K562 (cell line): ENCODE measurements around the gene PUSL1. TPM values are rescaled to one million over a fixed set of nuclear protein-coding genes. Genes with fewer than 3 reads are reported as not detected.

Source experiments
- CLOCK ChIP-seq: fragments of 250-450 bp; sonication (Bioruptor Pico); IDR thresholded peaks from 2 replicates; pipeline ENCODE4 v1.4.0; 2020; ENCODE audit warnings: mild to moderate bottlenecking, moderate library complexity, borderline replicate concordance
- E2F8 ChIP-seq: fragments of 450-650 bp; IDR thresholded peaks from 2 replicates; pipeline ENCODE4 v1.7.1; 2018; ENCODE audit warnings: mild to moderate bottlenecking, low read depth; ENCODE audit not compliant: partially characterized antibody
- HIVEP1 ChIP-seq: fragments of 250-450 bp; sonication (Bioruptor Pico); IDR thresholded peaks from 2 replicates; pipeline ENCODE4 v1.4.0; 2020; ENCODE audit warnings: mild to moderate bottlenecking
- KAT7 ChIP-seq: sonication (generic); formaldehyde crosslinking; IDR thresholded peaks from 2 replicates; pipeline ENCODE4 v1.8.0; 2022; ENCODE audit warnings: missing genetic modification reagents, mild to moderate bottlenecking, borderline replicate concordance
- NCOA1 ChIP-seq: fragments of 450-650 bp; IDR thresholded peaks from 2 replicates; pipeline ENCODE4 v1.6.1; 2016; ENCODE audit warnings: low read depth
- ZFP36 ChIP-seq: fragments of 150-350 bp; IDR thresholded peaks from 2 replicates; pipeline ENCODE4 v1.6.1; 2018; ENCODE audit warnings: low read length, low read depth; ENCODE audit not compliant: partially characterized antibody
- ZNF175 ChIP-seq: fragments of 200-800 bp; sonication (Bioruptor generic); IDR thresholded peaks from 2 replicates; pipeline ENCODE4 v1.6.1; 2016; ENCODE audit warnings: low read depth, mild to moderate bottlenecking, missing genetic modification characterization, missing compliant biosample characterization
- ZNF75A ChIP-seq: fragments of 450-650 bp; formaldehyde crosslinking; IDR thresholded peaks from 2 replicates; pipeline ENCODE4 v1.4.0; 2020; ENCODE audit warnings: mild to moderate bottlenecking
- polyA plus RNA-seq, 8 experiments: library from polyadenylated mRNA; depleted of rRNA in 4 of 8; stranded (reverse) in 5 of 8; unstranded in 3 of 8; fragments of >200 nt; fragmentation: Nextera tagmentation in 2 of 8; fragmentation: Illumina TruSeq in 1 of 8; extraction: Ambion mirVana in 2 of 8; extraction: Trizol in 1 of 8; gene quantifications; 2 replicates each; pipeline versions ENCODE4 v1.2.1 to v1.2.3, GENCODE V29; 2011 to 2014; ENCODE audit warnings: inconsistent platforms in 1 of 8, missing spikeins in 1 of 8
- total RNA-seq, 7 experiments: library from RNA; depleted of rRNA in 6 of 7; stranded (reverse); fragments of >200 nt in 6 of 7; fragmentation: Illumina TruSeq in 2 of 7; extraction: Trizol in 2 of 7; gene quantifications; 2 replicates each; pipeline versions ENCODE4 v1.2.1 to v1.2.3, GENCODE V29; 2011 to 2021; ENCODE audit warnings: low replicate concordance in 1 of 7
- TF ChIP-seq, protein P1 (sequence below), 3 experiments: IDR thresholded peaks in 2 of 3; conservative IDR thresholded peaks in 1 of 3; 2 replicates each; pipeline ENCODE4 v1.5.1; 2011 to 2012; ENCODE audit warnings: low read length in 3 of 3, mild to moderate bottlenecking in 3 of 3, control low read depth in 2 of 3, improper control_type of control experiment in 1 of 3, inconsistent platforms in 1 of 3, low read depth in 1 of 3, mixed read lengths in 1 of 3, moderate library complexity in 1 of 3; ENCODE audit not compliant: insufficient read depth in 2 of 3
- TF ChIP-seq, protein P2 (sequence below): fragments of 450-650 bp; IDR thresholded peaks from 2 replicates; pipeline ENCODE4 v1.6.1; 2014; ENCODE audit warnings: low read depth, mild to moderate bottlenecking, moderate library complexity, borderline replicate concordance
- TF ChIP-seq, protein P3 (sequence below): fragments of 250-450 bp; sonication (Bioruptor Pico); IDR thresholded peaks from 2 replicates; pipeline ENCODE4 v1.8.0; 2022; ENCODE audit warnings: inconsistent platforms
- TF ChIP-seq, protein P4 (sequence below): fragments of 450-650 bp; formaldehyde crosslinking; IDR thresholded peaks from 2 replicates; pipeline ENCODE4 v1.4.0; 2020; ENCODE audit warnings: mild to moderate bottlenecking, moderate library complexity

The PUSL1 gene
- total and polyA plus RNA-seq, 9 of the 15 experiments (the other 6 are each of a cell fraction or from before 2014, with no cell fraction given) = 0.62 to 86.9 (median 13.6) TPM

DNA sequence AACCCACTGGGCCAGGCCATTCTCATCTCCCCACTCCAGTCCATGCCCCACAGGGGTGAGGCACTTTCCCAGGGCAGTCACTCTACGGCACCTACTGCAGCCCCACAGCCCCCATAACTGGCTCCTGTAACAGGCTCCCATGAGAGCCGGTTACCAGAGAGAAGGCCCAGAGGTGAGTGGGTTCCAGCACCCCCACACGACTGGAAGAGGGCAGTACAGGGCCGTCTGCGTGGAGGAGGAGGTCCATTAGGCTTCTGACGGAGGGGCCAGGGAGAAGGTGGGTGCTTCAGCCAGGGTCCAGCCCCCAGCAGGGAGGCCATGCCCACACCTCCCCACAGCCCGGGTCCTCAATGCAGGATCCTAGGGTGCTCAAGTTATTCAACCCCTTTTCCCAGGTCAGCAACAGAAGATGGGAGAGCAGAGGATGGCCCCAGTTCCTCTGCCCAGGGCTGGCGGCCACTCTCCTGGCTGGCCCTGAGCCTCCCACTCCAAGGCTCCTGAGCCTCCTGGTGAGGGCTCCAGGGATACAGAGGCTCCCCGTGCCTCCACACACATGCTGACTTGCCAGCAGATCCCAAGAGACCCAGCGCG, 2.2 kb upstream of the PUSL1 start (continued):
- TF ChIP-seq ZNF75A (CRISPR knock-in tag) = no peak
- TF ChIP-seq HIVEP1 = no peak
- no peak for TF ChIP-seq KAT7 (CRISPR knock-in tag)
- peak; percentile 66 for TF ChIP-seq ZFP36
- TF ChIP-seq NCOA1 = no peak
- TF ChIP-seq, protein P1, sequence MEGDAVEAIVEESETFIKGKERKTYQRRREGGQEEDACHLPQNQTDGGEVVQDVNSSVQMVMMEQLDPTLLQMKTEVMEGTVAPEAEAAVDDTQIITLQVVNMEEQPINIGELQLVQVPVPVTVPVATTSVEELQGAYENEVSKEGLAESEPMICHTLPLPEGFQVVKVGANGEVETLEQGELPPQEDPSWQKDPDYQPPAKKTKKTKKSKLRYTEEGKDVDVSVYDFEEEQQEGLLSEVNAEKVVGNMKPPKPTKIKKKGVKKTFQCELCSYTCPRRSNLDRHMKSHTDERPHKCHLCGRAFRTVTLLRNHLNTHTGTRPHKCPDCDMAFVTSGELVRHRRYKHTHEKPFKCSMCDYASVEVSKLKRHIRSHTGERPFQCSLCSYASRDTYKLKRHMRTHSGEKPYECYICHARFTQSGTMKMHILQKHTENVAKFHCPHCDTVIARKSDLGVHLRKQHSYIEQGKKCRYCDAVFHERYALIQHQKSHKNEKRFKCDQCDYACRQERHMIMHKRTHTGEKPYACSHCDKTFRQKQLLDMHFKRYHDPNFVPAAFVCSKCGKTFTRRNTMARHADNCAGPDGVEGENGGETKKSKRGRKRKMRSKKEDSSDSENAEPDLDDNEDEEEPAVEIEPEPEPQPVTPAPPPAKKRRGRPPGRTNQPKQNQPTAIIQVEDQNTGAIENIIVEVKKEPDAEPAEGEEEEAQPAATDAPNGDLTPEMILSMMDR (IDR thresholded peaks at IDR 0.05 in 2 of 3, conservative IDR thresholded peaks at IDR 0.05 in 1 of 3; ENCODE audit: insufficient read depth in 2 of 3, low read depth in 1 of 3, low read length in 3 of 3) = peak; percentile 45 to 62 (median 45)
- no peak for TF ChIP-seq ZNF175
- TF ChIP-seq, protein P2, sequence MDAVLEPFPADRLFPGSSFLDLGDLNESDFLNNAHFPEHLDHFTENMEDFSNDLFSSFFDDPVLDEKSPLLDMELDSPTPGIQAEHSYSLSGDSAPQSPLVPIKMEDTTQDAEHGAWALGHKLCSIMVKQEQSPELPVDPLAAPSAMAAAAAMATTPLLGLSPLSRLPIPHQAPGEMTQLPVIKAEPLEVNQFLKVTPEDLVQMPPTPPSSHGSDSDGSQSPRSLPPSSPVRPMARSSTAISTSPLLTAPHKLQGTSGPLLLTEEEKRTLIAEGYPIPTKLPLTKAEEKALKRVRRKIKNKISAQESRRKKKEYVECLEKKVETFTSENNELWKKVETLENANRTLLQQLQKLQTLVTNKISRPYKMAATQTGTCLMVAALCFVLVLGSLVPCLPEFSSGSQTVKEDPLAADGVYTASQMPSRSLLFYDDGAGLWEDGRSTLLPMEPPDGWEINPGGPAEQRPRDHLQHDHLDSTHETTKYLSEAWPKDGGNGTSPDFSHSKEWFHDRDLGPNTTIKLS = no peak
- no peak for TF ChIP-seq CLOCK
- TF ChIP-seq, protein P3, sequence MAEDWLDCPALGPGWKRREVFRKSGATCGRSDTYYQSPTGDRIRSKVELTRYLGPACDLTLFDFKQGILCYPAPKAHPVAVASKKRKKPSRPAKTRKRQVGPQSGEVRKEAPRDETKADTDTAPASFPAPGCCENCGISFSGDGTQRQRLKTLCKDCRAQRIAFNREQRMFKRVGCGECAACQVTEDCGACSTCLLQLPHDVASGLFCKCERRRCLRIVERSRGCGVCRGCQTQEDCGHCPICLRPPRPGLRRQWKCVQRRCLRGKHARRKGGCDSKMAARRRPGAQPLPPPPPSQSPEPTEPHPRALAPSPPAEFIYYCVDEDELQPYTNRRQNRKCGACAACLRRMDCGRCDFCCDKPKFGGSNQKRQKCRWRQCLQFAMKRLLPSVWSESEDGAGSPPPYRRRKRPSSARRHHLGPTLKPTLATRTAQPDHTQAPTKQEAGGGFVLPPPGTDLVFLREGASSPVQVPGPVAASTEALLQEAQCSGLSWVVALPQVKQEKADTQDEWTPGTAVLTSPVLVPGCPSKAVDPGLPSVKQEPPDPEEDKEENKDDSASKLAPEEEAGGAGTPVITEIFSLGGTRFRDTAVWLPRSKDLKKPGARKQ = no peak
- TF ChIP-seq, protein P4, sequence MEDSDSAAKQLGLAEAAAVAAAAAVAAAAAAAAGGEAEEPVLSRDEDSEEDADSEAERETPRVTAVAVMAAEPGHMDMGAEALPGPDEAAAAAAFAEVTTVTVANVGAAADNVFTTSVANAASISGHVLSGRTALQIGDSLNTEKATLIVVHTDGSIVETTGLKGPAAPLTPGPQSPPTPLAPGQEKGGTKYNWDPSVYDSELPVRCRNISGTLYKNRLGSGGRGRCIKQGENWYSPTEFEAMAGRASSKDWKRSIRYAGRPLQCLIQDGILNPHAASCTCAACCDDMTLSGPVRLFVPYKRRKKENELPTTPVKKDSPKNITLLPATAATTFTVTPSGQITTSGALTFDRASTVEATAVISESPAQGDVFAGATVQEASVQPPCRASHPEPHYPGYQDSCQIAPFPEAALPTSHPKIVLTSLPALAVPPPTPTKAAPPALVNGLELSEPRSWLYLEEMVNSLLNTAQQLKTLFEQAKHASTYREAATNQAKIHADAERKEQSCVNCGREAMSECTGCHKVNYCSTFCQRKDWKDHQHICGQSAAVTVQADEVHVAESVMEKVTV (CRISPR knock-in tag) = no peak
- TF ChIP-seq E2F8 = no peak
- TF ChIP-seq, all 486 proteins: peak for 11
